ENCODE measurements around the gene MRPS16.
A peak's percentile ranks its signal among the peaks of the same experiment; 100 is the strongest.

MRPS16 gene

GRCh38 chr10:73219384-73219783 lies 33.1 kb downstream of the MRPS16 start:
- no peak overlapping the region for H3K4me3 ChIP-seq (ENCODE audit: low read depth, low read length)
- peaks cover 7% of the 10 kb centered on the region for H3K36me3 ChIP-seq
- no peak for TF ChIP-seq CTCF (IDR thresholded peaks at IDR 0.05; ENCODE audit: low read depth, low read length)
- no peak overlapping the region for H3K27ac ChIP-seq
- H3K27me3 ChIP-seq (ENCODE audit: insufficient read depth, low read depth, severe bottlenecking), result no peaks in the 10 kb centered on the region
- no peaks in the 10 kb centered on the region for H3K9me3 ChIP-seq (ENCODE audit: severe bottlenecking)
- DNase-seq, result no peak

GRCh38 chr10:73218431-73219191 lies 33.8 kb downstream of the MRPS16 start:
- Histone ChIP-seq H3K9me3 (ENCODE audit: severe bottlenecking) (no peaks in the 10 kb centered on the region), H3K27me3 (ENCODE audit: insufficient read depth, low read depth, severe bottlenecking) (no peaks in the 10 kb centered on the region), H3K36me3 (peaks cover 7% of the 10 kb centered on the region), H3K4me3 (ENCODE audit: low read depth, low read length) (no peak overlapping the region), H3K27ac (peak overlapping the region; percentile 10; the same call in 1 of the 2 replicates)
- TF ChIP-seq CTCF (IDR thresholded peaks at IDR 0.05; ENCODE audit: low read depth, low read length), result peak; percentile 44; the same call in 1 of the 2 replicates
- DNase-seq, result no peak

GRCh38 chr10:73217628-73218027 lies 34.8 kb downstream of the MRPS16 start:
- peaks cover 7% of the 10 kb centered on the region for H3K36me3 ChIP-seq
- TF ChIP-seq CTCF (IDR thresholded peaks at IDR 0.05; ENCODE audit: low read depth, low read length), result no peak
- H3K27me3 ChIP-seq (ENCODE audit: insufficient read depth, low read depth, severe bottlenecking), result no peaks in the 10 kb centered on the region
- no peak overlapping the region for H3K27ac ChIP-seq
- no peak for DNase-seq
- no peaks in the 10 kb centered on the region for H3K9me3 ChIP-seq (ENCODE audit: severe bottlenecking)
- no peak overlapping the region for H3K4me3 ChIP-seq (ENCODE audit: low read depth, low read length)

GRCh38 chr10:73215749-73216148 lies 36.7 kb downstream of the MRPS16 start:
- TF ChIP-seq CTCF (IDR thresholded peaks at IDR 0.05; ENCODE audit: low read depth, low read length), result no peak
- Histone ChIP-seq H3K27me3 (ENCODE audit: insufficient read depth, low read depth, severe bottlenecking) (no peaks in the 10 kb centered on the region), H3K27ac (no peak overlapping the region), H3K9me3 (ENCODE audit: severe bottlenecking) (no peaks in the 10 kb centered on the region), H3K4me3 (ENCODE audit: low read depth, low read length) (no peak overlapping the region), H3K36me3 (peaks cover 7% of the 10 kb centered on the region)
- no peak for DNase-seq

- no peak for TF ChIP-seq CTCF (IDR thresholded peaks at IDR 0.05; ENCODE audit: low read depth, low read length)
- no peak overlapping the region for H3K27ac ChIP-seq
- no peaks in the 10 kb centered on the region for H3K36me3 ChIP-seq
- no peak for DNase-seq
- no peak overlapping the region for H3K4me3 ChIP-seq (ENCODE audit: low read depth, low read length)
- no peaks in the 10 kb centered on the region for H3K27me3 ChIP-seq (ENCODE audit: insufficient read depth, low read depth, severe bottlenecking)
- H3K9me3 ChIP-seq (ENCODE audit: severe bottlenecking), result peaks cover 4% of the 10 kb centered on the region
Measured at GRCh38 chr10:73211106-73211811, 41.2 kb downstream of the MRPS16 start.

Measured in WERI-Rb-1 (cell line).